Measurements from ENCODE around the gene ZBTB46. TPM values are rescaled to one million over a fixed set of nuclear protein-coding genes. Genes with fewer than 3 reads are reported as not detected.

ZBTB46 gene
- total RNA-seq, 1 donor from 2014 or later = 39.5 TPM

GRCh38 chr20:63822276-63822696 is 8.8 kb downstream of the ZBTB46 start:
- Histone ChIP-seq H3K4me1 (no peaks in the 10 kb centered on the region), H3K27ac (no peak overlapping the region), H3K4me3 (no peak overlapping the region), H3K36me3 (no peaks in the 10 kb centered on the region), H3K9me3 (no peaks in the 10 kb centered on the region), H3K27me3 (no peaks in the 10 kb centered on the region)
- no peak for DNase-seq (ENCODE audit: low spot score in 2 of 2)
- intact Hi-C loops (cut with DNase I) = no loop called here
- TF ChIP-seq CTCF (IDR thresholded peaks at IDR 0.05) = no peak

GRCh38 chr20:63821811-63822210 is 9.3 kb downstream of the ZBTB46 start:
- no peak for TF ChIP-seq CTCF (IDR thresholded peaks at IDR 0.05)
- Histone ChIP-seq H3K4me3 (no peak overlapping the region), H3K36me3 (no peaks in the 10 kb centered on the region), H3K9me3 (no peaks in the 10 kb centered on the region), H3K27me3 (no peaks in the 10 kb centered on the region), H3K4me1 (no peaks in the 10 kb centered on the region), H3K27ac (no peak overlapping the region)
- intact Hi-C loops (cut with DNase I) = no loop called here
- DNase-seq (ENCODE audit: low spot score in 2 of 2) = no peak

- H3K4me1 ChIP-seq = no peaks in the 10 kb centered on the region
- no peak overlapping the region for H3K4me3 ChIP-seq
- H3K9me3 ChIP-seq = no peaks in the 10 kb centered on the region
- no peak for DNase-seq (ENCODE audit: low spot score in 2 of 2)
- no peaks in the 10 kb centered on the region for H3K27me3 ChIP-seq
- intact Hi-C loops (cut with DNase I) = no loop called here
- H3K27ac ChIP-seq = no peak overlapping the region
- TF ChIP-seq CTCF (IDR thresholded peaks at IDR 0.05) = no peak
- no peaks in the 10 kb centered on the region for H3K36me3 ChIP-seq
Observed at GRCh38 chr20:63819224-63819921, 11.7 kb downstream of the ZBTB46 start.

GRCh38 chr20:63815615-63816253 is 15.3 kb downstream of the ZBTB46 start:
- no peaks in the 10 kb centered on the region for H3K9me3 ChIP-seq
- intact Hi-C loops (cut with DNase I) = no loop called here
- no peak overlapping the region for H3K27ac ChIP-seq
- no peaks in the 10 kb centered on the region for H3K4me1 ChIP-seq
- no peaks in the 10 kb centered on the region for H3K27me3 ChIP-seq
- no peaks in the 10 kb centered on the region for H3K36me3 ChIP-seq
- no peak for TF ChIP-seq CTCF (IDR thresholded peaks at IDR 0.05)
- H3K4me3 ChIP-seq = no peak overlapping the region
- no peak for DNase-seq (ENCODE audit: low spot score in 2 of 2)

- Histone ChIP-seq H3K4me1 (no peaks in the 10 kb centered on the region), H3K4me3 (no peak overlapping the region), H3K9me3 (no peaks in the 10 kb centered on the region), H3K27me3 (no peaks in the 10 kb centered on the region), H3K36me3 (no peaks in the 10 kb centered on the region), H3K27ac (no peak overlapping the region)
- DNase-seq (ENCODE audit: low spot score in 2 of 2) = no peak
- intact Hi-C loops (cut with DNase I) = no loop called here
- TF ChIP-seq CTCF (IDR thresholded peaks at IDR 0.05) = no peak
Observed at GRCh38 chr20:63814891-63815614, 16.0 kb downstream of the ZBTB46 start.
